Heart left ventricle (tissue), 16 donors: ENCODE results near the gene DAB2IP. TPM values are rescaled to one million over a fixed set of nuclear protein-coding genes. Genes with fewer than 3 reads are reported as not detected.

ENCODE experiments used
- ATAC-seq, 4 donors: fragments of 200-7000 bp; cut with Tn5 transposase; one replicate each; pipeline ENCODE4 v1.9.1; 2020 to 2022; ENCODE audit warnings: moderate library complexity in 4 of 4, mild to moderate bottlenecking in 3 of 4, moderate number of reproducible peaks in 1 of 4
- DNase-seq, 5 donors: peaks; one replicate each; pipeline ENCODE4 v3.0.0-alpha.2; 2020
- H3K27ac ChIP-seq, 12 donors: fragments of 200-600 bp; sonication (generic) in 4 of 12; one replicate each; pipeline versions ENCODE4 v1.5.0 to v1.8.0; 2016 to 2022; ENCODE audit warnings: mild to moderate bottlenecking in 2 of 12
- H3K27me3 ChIP-seq, 9 donors: fragments of 200-600 bp; sonication (generic) in 2 of 9; one replicate each; pipeline versions ENCODE4 v1.5.1 to v1.8.0; 2016 to 2022; ENCODE audit warnings: mild to moderate bottlenecking in 3 of 9
- H3K36me3 ChIP-seq, 9 donors: fragments of 200-600 bp; sonication (generic) in 2 of 9; one replicate each; pipeline versions ENCODE4 v1.5.0 to v1.8.0; 2018 to 2022; ENCODE audit warnings: mild to moderate bottlenecking in 2 of 9
- H3K4me1 ChIP-seq, 12 donors: fragments of 200-600 bp; sonication (generic) in 4 of 12; one replicate each; pipeline versions ENCODE4 v1.5.0 to v1.8.0; 2016 to 2022; ENCODE audit warnings: mild to moderate bottlenecking in 3 of 12
- H3K4me3 ChIP-seq, 12 donors: fragments of 200-600 bp; sonication (generic) in 4 of 12; one replicate each; pipeline versions ENCODE4 v1.5.0 to v1.8.0; 2017 to 2022; ENCODE audit warnings: mild to moderate bottlenecking in 9 of 12, moderate library complexity in 4 of 12
- H3K9me3 ChIP-seq, 12 donors: fragments of 200-600 bp; sonication (generic) in 4 of 12; one replicate each; pipeline versions ENCODE4 v1.5.0 to v1.8.0; 2016 to 2022; ENCODE audit warnings: mild to moderate bottlenecking in 1 of 12
- POLR2A ChIP-seq, 2 donors: fragments of 450-650 bp; IDR thresholded peaks; one replicate each; pipeline ENCODE4 v1.6.1; 2017; ENCODE audit warnings: antibody characterized with exemption in 2 of 2, mild to moderate bottlenecking in 2 of 2, moderate library complexity in 2 of 2
- WGBS, 4 donors: extraction: QIAGEN DNeasy Blood & Tissue Kit in 2 of 4; methylation state at CpG; one replicate each; pipeline versions ENCODE4 v1.1.5 to v1.1.7; 2013 to 2018; 5-methylcytosine and 5-hydroxymethylcytosine counted together
- intact Hi-C, 10 donors: fragments of 100-400 bp; cut with DNase I; formaldehyde crosslinking; loops; one replicate each; pipeline versions ENCODE4 v1.11.1 to v1.14.2; 2022
- polyA plus RNA-seq, 2 donors: library from polyadenylated mRNA; stranded (reverse); fragments of 200-250 nt; gene quantifications; one replicate each; pipeline ENCODE4 v1.2.3, GENCODE V29; 2013
- total RNA-seq, 9 donors: library from RNA; depleted of rRNA in 2 of 9; stranded (reverse); fragments of >200 nt in 2 of 9; fragmentation: NEBNext Ultra II Directional in 3 of 9; extraction: Animal tissue kit (Norgen Biotek cat#: 25700) in 3 of 9; gene quantifications; one replicate each; pipeline versions ENCODE4 v1.1.0 to v1.2.4, GENCODE V29; 2016 to 2023
- TF ChIP-seq, protein P1 (sequence below), 12 donors: fragments of 200-600 bp; sonication (generic) in 4 of 12; IDR thresholded peaks; one replicate each; pipeline versions ENCODE4 v1.5.0 to v1.8.0; 2018 to 2022; ENCODE audit warnings: antibody characterized with exemption in 12 of 12, mild to moderate bottlenecking in 5 of 12
- donor health status: ischemic (EF 13 %, LVEDD 7.1; RV severe dilation, severe dysfunction).
- donor health status: healthy with polysubstance abuse.
- donor health status: DM: no; HTN: yes; CAD: no.
- donor health status: DM: no; HTN: no; CAD: no.
- donor health status: ischemic (EF 25% LVEDD 6.9; RV normal size, moderate dysfunction).
- donor health status: ischemic (EF 25% LVEDD 5.7; RV mildly dilated, moderate dysfunction).
- donor health status: healthy.
- donor health status: DM: yes; HTN: yes; CAD: no.
- donor health status: ischemic (EF 35%, LVEDD 5.7; RV mildly dilated, moderate dysfunction).
- donor health status: nonischemic (EF 11% LVEDD 7.7; RV severe dilation, severe dysfunction).
- donor health status: DM: yes; HTN: yes; CAD: no.
- donor health status: PGD.
- donor health status: ischemic (EF 29% LVEDD 5.4; RV normal size, mild dysfunction).
- donor health status: nonischemic (EF 23%, LVEDD 6.1; RV moderate dilation, normal function).

The DAB2IP gene
- total and polyA plus RNA-seq, 11 donors: 30.9 to 103 (median 52.6) TPM

GRCh38 chr9:121735065-121735792 is 83.8 kb downstream of the DAB2IP start:
- Histone ChIP-seq H3K4me1 (peaks cover 21 to 95% (median 84%) of the 10 kb centered on the region in 12 donors), H3K4me3 (peak overlapping the region in 9 of 12 donors; percentile 16 to 70 (median 59)), H3K36me3 (no peaks in the 10 kb centered on the region), H3K27ac (peak overlapping the region; percentile 66 to 99 (median 90)), H3K27me3 (peaks cover 0 to 10% (median 0%) of the 10 kb centered on the region in 9 donors), H3K9me3 (no peaks in the 10 kb centered on the region)
- DNase-seq (no peak), ATAC-seq (peak in 3 of 4 donors; percentile 4 to 19 (median 14))
- no peak for TF ChIP-seq POLR2A (IDR thresholded peaks at IDR 0.05)
- TF ChIP-seq, protein P1, sequence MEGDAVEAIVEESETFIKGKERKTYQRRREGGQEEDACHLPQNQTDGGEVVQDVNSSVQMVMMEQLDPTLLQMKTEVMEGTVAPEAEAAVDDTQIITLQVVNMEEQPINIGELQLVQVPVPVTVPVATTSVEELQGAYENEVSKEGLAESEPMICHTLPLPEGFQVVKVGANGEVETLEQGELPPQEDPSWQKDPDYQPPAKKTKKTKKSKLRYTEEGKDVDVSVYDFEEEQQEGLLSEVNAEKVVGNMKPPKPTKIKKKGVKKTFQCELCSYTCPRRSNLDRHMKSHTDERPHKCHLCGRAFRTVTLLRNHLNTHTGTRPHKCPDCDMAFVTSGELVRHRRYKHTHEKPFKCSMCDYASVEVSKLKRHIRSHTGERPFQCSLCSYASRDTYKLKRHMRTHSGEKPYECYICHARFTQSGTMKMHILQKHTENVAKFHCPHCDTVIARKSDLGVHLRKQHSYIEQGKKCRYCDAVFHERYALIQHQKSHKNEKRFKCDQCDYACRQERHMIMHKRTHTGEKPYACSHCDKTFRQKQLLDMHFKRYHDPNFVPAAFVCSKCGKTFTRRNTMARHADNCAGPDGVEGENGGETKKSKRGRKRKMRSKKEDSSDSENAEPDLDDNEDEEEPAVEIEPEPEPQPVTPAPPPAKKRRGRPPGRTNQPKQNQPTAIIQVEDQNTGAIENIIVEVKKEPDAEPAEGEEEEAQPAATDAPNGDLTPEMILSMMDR (IDR thresholded peaks at IDR 0.05): peak; percentile 15 to 53 (median 29)
- intact Hi-C loops: loop anchor here in 3 of 10 donors (5.0 to 10.0 kb wide), 3 partner anchors 38 to 190 kb away; no protein-coding TSS in a partner anchor
- WGBS, 4 donors: 40 to 52% (median 48%) methylated on average over 9 of the region's 9 CpGs

DNA sequence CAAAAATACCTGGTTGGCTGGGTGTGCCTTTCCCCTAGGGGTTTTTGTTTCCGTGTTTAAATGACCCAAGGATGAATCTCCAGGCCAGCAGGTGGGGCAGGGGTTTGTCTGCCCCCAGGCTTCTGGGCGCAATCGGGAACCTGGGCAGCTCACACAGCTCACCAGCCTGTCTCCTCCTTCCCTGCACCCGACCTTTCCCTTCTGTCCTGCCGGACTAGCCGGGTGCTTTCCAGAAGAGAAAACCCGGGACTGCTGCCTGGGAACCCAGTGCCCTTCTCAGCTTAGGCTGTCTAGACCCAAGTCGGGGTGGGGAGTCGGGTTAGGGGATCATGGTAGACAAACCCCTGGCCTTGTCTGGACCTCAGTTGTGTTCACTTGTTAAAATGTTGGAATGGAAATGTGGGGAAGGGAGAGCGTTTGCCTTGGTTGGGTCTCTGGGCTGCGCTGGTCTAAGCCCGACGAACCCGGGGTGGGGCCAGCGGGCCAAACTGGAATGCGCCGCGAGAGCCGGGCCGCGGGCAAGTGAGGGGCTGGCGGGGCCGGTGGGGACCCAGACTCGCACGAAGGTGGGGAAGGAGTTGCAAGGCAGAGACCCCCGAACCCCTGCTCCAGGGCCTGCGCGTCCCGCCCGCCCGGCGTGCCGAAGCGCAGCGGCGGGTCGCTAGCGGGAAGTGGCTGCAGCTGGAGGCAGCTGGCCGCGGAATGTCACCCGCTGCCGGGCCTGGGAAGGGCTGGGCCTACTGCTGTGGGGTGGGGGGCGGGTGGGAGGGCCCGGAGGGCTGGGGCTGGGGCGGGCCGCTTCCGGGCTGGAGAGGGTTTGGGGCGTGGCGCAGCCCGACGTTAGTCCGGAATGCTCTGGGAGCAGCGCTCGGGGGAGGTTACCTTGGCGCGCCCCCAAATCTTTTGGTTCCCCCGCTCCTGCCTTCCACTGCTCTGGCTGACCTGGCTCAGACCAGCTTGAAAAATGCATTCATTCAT is 84.6 kb downstream of the DAB2IP start:
- H3K4me3 ChIP-seq: peak overlapping the region; percentile 14 to 70 (median 56)
- TF ChIP-seq, protein P1 (IDR thresholded peaks at IDR 0.05): no peak
- peak in 1 of 2 donors; percentile 56 for TF ChIP-seq POLR2A (IDR thresholded peaks at IDR 0.05)
- H3K27ac ChIP-seq: peak overlapping the region; percentile 66 to 99 (median 90)
- DNase-seq: peak; percentile 85 to 90 (median 89)
- H3K27me3 ChIP-seq: peaks cover 0 to 10% (median 0%) of the 10 kb centered on the region in 9 donors
- peaks cover 21 to 95% (median 87%) of the 10 kb centered on the region in 12 donors for H3K4me1 ChIP-seq
- H3K9me3 ChIP-seq: no peaks in the 10 kb centered on the region
- intact Hi-C loops: loop anchor here in 3 of 10 donors (5.0 to 10.0 kb wide), 3 partner anchors 39 to 191 kb away; no protein-coding TSS in a partner anchor
- ATAC-seq: peak; percentile 60 to 88 (median 77)
- 4 to 7% (median 5%) methylated on average over 42 to 57 of the region's 57 CpGs for WGBS, 4 donors
- no peaks in the 10 kb centered on the region for H3K36me3 ChIP-seq

DNA sequence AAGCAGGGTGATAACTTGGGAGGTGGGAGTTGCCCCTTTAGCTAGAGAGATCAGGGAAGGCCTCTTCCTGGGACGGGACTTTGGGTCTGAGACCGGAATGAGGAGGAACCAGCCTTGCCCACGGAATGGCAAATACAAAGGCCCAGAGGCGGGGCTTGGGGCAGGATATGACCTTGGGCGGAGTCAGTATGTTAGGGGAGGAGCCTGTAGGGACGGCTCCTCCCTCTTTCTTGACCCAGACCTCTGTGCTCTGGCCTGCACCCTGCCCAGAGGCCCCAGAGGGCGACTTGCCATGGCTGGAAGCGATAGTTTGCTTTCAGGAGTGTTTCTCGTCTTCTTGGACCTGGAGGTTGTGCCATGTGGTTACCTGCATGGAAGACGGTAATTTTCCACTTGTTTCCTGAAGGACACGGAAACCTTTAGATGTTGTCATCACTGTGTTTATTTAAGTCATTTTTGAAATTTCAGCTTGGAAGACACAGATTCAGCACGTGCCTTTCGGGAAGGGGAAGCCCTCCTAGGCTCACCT is 85.6 kb downstream of the DAB2IP start:
- H3K27ac ChIP-seq: peak overlapping the region; percentile 66 to 99 (median 90)
- H3K4me3 ChIP-seq: peak overlapping the region in 10 of 12 donors; percentile 35 to 70 (median 58)
- no peaks in the 10 kb centered on the region for H3K36me3 ChIP-seq
- H3K4me1 ChIP-seq: peaks cover 18 to 95% (median 87%) of the 10 kb centered on the region in 12 donors
- intact Hi-C loops: loop anchor here in 3 of 10 donors (5.0 to 10.0 kb wide), 3 partner anchors 40 to 192 kb away; no protein-coding TSS in a partner anchor
- TF ChIP-seq, protein P1 (IDR thresholded peaks at IDR 0.05): no peak
- TF ChIP-seq POLR2A (IDR thresholded peaks at IDR 0.05): no peak
- ATAC-seq (peak; percentile 28 to 64 (median 54)), DNase-seq (peak in 4 of 5 donors; percentile 49 to 66 (median 60))
- 57 to 73% (median 61%) methylated on average over 13 of the region's 13 CpGs for WGBS, 4 donors
- peaks cover 0 to 10% (median 0%) of the 10 kb centered on the region in 9 donors for H3K27me3 ChIP-seq
- no peaks in the 10 kb centered on the region for H3K9me3 ChIP-seq
